Measurements from ENCODE around the gene CABS1. TPM values are rescaled to one million over a fixed set of nuclear protein-coding genes. Genes with fewer than 3 reads are reported as not detected.

Gene CABS1
- total RNA-seq: not detected in 2 replicates

DNA sequence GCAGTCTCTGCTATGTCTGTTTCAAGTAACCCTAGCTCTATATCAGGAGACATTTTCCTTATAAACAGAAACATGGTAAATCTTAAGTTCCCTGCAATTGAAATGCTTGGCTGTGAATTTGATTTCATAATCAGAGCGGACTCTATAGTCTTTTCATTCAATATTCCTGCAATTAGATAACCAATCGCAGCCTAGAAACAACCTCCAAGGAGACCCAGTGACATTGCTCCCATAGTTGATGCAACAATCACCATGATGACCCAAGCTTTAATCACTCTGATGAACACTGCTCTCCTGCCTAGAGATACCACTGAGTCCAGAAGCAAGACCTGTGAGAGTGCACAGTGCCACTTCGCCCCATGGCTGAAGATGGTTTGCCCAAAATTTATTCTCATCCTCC, at the start of gene CABS1:
Gene CABS1 (plus strand): TSS at position 301 of the 400 bp plus-strand sequence. CDS start 59 bp downstream, at position 360.

DNA sequence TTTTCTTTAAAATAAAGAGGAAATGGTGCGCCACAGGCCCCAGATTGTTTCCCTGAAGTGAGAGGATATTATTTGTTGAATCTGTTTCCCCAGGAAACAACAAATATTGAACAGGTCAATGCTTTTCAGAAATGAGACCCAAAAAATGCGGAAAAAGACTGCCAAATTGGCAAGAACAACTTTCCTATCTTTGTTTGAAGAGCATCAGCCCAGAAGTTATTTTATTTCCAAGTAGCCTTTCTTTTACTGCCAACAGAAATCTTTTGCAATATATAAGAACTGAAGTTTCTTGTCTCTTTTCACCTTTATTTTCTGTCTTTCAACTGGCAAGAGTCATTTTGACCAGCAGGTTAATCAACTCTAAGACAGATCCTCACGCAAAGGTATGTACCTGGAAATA, 25.7 kb downstream of the CABS1 start, which contains the start of gene SMR3A:
Gene SMR3A (plus strand): TSS at position 301 of the 400 bp plus-strand sequence. CDS start 1,356 bp downstream, outside the sequence.

DNA sequence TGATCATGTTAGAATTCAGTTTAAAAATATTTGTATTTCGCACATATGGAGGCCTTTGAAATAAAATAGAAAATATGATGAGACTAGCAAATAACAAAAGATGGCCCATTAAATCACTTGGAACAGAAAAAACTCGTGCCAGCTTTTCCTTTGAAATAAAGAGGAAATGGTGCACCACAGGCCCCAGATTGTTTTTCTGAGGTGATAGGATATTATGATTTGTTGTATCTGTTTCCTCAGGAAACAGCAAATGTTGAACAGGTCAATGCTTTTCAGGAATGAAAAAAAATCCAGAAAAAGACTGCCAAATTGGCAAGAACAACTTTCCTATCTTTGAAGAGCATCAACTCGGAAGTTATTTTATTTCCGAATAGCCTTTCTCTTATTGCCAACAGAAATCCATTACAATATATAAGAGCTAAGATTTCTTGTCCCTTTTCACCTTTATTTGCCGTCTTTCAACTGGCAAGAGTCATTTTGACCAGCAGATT, 48.0 kb downstream of the CABS1 start, which contains the start of gene SMR3B:
Gene SMR3B (plus strand): TSS at position 441 of the 491 bp plus-strand sequence. CDS start 1,380 bp downstream, outside the sequence.

Other genes starting within 250 kb of the CABS1 start
- gene PRR27, start 180.7 kb upstream of the CABS1 start, total RNA-seq: not detected in 2 replicates
- not detected in 2 replicates for gene ODAM, start 139.3 kb upstream of the CABS1 start, total RNA-seq
- gene FDCSP, start 108.9 kb upstream of the CABS1 start, total RNA-seq: not detected in 2 replicates
- not detected in 2 replicates for gene CSN3, start 92.4 kb upstream of the CABS1 start, total RNA-seq
- not detected in 2 replicates for gene SMR3A, start 25.8 kb downstream of the CABS1 start, total RNA-seq
- not detected in 2 replicates for gene SMR3B, start 48.1 kb downstream of the CABS1 start, total RNA-seq
- not detected in 2 replicates for gene OPRPN, start 63.0 kb downstream of the CABS1 start, total RNA-seq
- not detected in 2 replicates for gene MUC7, start 137.2 kb downstream of the CABS1 start, total RNA-seq
- not detected in 2 replicates for gene AMTN, start 183.6 kb downstream of the CABS1 start, total RNA-seq

Data from epithelial cell of umbilical artery (primary cell).